ENCODE measurements around the gene PLA2G2C. TPM values are rescaled to one million over a fixed set of nuclear protein-coding genes. Genes with fewer than 3 reads are reported as not detected.

PLA2G2C gene
- total and polyA plus RNA-seq, 7 experiments from 2014 or later = 0.46 TPM; not detected in 6

GRCh38 chr1:20183616-20184271 is 2.6 kb downstream of the PLA2G2C start:
- ATAC-seq = no peak
- Mint-ChIP-seq H3K27me3 (peaks cover 0 to 5% (median 0%) of the 10 kb centered on the region in 5 donors), H3K9me3 (peaks cover 0 to 12% (median 0%) of the 10 kb centered on the region in 11 donors), H3K4me1 (peaks cover 41 to 57% (median 50%) of the 10 kb centered on the region in 7 donors), H3K4me3 (peak overlapping the region in 7 of 10 donors; percentile 14 to 91 (median 80)), H3K27ac (peak overlapping the region; percentile 36 to 89 (median 75)), H3K36me3 (peaks cover 0 to 17% (median 0%) of the 10 kb centered on the region in 5 donors)
- H3K27me3 ChIP-seq (ENCODE audit: control insufficient read depth in 2 of 2, insufficient read depth in 2 of 2, low read length in 2 of 2) = no peaks in the 10 kb centered on the region
- CTCF ChIA-PET = no interaction called here
- no peaks in the 10 kb centered on the region for H3K36me3 ChIP-seq (ENCODE audit: control insufficient read depth in 2 of 3, insufficient read depth in 3 of 3, low read length in 3 of 3)
- H3K4me3 ChIP-seq (ENCODE audit: low read length) = no peak overlapping the region
- H3K27ac ChIP-seq (ENCODE audit: low read depth, low read length) = no peak overlapping the region
- intact Hi-C loops (cut with micrococcal nuclease) = loop anchor here in 1 of 2 donors (10.0 kb wide), 1 partner anchor 991 kb away; the partner anchor contains the start of gene EIF4G3
- DNase-seq = no peak
- POLR2A ChIA-PET = no interaction called here
- peaks cover 19 to 38% of the 10 kb centered on the region in 2 donors for H3K4me1 ChIP-seq (ENCODE audit: control insufficient read depth in 2 of 2, insufficient read depth in 2 of 2, low read length in 2 of 2)
- H3K9me3 ChIP-seq (ENCODE audit: control insufficient read depth in 2 of 3, low read length in 3 of 3) = no peaks in the 10 kb centered on the region

- intact Hi-C loops (cut with micrococcal nuclease) = loop anchor here in 1 of 2 donors (10.0 kb wide), 1 partner anchor 992 kb away; the partner anchor contains the start of gene EIF4G3
- Mint-ChIP-seq H3K27me3 (peaks cover 0 to 3% (median 0%) of the 10 kb centered on the region in 5 donors), H3K4me1 (peaks cover 34 to 50% (median 47%) of the 10 kb centered on the region in 7 donors), H3K9me3 (peaks cover 0 to 12% (median 0%) of the 10 kb centered on the region in 11 donors), H3K27ac (peak overlapping the region in 2 of 9 donors; percentile 75 to 88), H3K36me3 (peaks cover 0 to 17% (median 0%) of the 10 kb centered on the region in 5 donors), H3K4me3 (peak overlapping the region in 1 of 10 donors; percentile 22)
- CTCF ChIA-PET = interaction anchor here (0.6 kb wide), 1 partner anchor 376 kb away, joined by 4 read pairs; no protein-coding TSS in a partner anchor
- no peak overlapping the region for H3K4me3 ChIP-seq (ENCODE audit: low read length)
- no peaks in the 10 kb centered on the region for H3K9me3 ChIP-seq (ENCODE audit: control insufficient read depth in 2 of 3, low read length in 3 of 3)
- no peak overlapping the region for H3K27ac ChIP-seq (ENCODE audit: low read depth, low read length)
- no peaks in the 10 kb centered on the region for H3K27me3 ChIP-seq (ENCODE audit: control insufficient read depth in 2 of 2, insufficient read depth in 2 of 2, low read length in 2 of 2)
- POLR2A ChIA-PET = no interaction called here
- DNase-seq (no peak), ATAC-seq (no peak)
- peaks cover 16 to 30% of the 10 kb centered on the region in 2 donors for H3K4me1 ChIP-seq (ENCODE audit: control insufficient read depth in 2 of 2, insufficient read depth in 2 of 2, low read length in 2 of 2)
- H3K36me3 ChIP-seq (ENCODE audit: control insufficient read depth in 2 of 3, insufficient read depth in 3 of 3, low read length in 3 of 3) = no peaks in the 10 kb centered on the region
Observed at GRCh38 chr1:20183035-20183434, 3.3 kb downstream of the PLA2G2C start.

GRCh38 chr1:20182415-20182814 is 3.9 kb downstream of the PLA2G2C start:
- Mint-ChIP-seq H3K27me3 (peaks cover 0 to 3% (median 0%) of the 10 kb centered on the region in 5 donors), H3K9me3 (peaks cover 0 to 12% (median 0%) of the 10 kb centered on the region in 11 donors), H3K27ac (no peak overlapping the region), H3K4me1 (peaks cover 28 to 47% (median 41%) of the 10 kb centered on the region in 7 donors), H3K36me3 (peaks cover 0 to 17% (median 0%) of the 10 kb centered on the region in 5 donors), H3K4me3 (peak overlapping the region in 1 of 10 donors; percentile 48)
- ChIA-PET CTCF (interaction anchor here (0.6 kb wide), 1 partner anchor 376 kb away, joined by 4 read pairs; no protein-coding TSS in a partner anchor), POLR2A (no interaction called here)
- ATAC-seq (no peak), DNase-seq (no peak)
- H3K36me3 ChIP-seq (ENCODE audit: control insufficient read depth in 2 of 3, insufficient read depth in 3 of 3, low read length in 3 of 3) = no peaks in the 10 kb centered on the region
- intact Hi-C loops (cut with micrococcal nuclease) = loop anchor here in 1 of 2 donors (10.0 kb wide), 1 partner anchor 992 kb away; the partner anchor contains the start of gene EIF4G3
- no peaks in the 10 kb centered on the region for H3K27me3 ChIP-seq (ENCODE audit: control insufficient read depth in 2 of 2, insufficient read depth in 2 of 2, low read length in 2 of 2)
- H3K4me3 ChIP-seq (ENCODE audit: low read length) = no peak overlapping the region
- no peak overlapping the region for H3K27ac ChIP-seq (ENCODE audit: low read depth, low read length)
- H3K4me1 ChIP-seq (ENCODE audit: control insufficient read depth in 2 of 2, insufficient read depth in 2 of 2, low read length in 2 of 2) = peaks cover 10 to 24% of the 10 kb centered on the region in 2 donors
- no peaks in the 10 kb centered on the region for H3K9me3 ChIP-seq (ENCODE audit: control insufficient read depth in 2 of 3, low read length in 3 of 3)

- ATAC-seq = no peak
- Histone ChIP-seq H3K4me3 (ENCODE audit: low read length) (no peak overlapping the region), H3K4me1 (ENCODE audit: control insufficient read depth in 2 of 2, insufficient read depth in 2 of 2, low read length in 2 of 2) (peaks cover 4 to 11% of the 10 kb centered on the region in 2 donors), H3K27me3 (ENCODE audit: control insufficient read depth in 2 of 2, insufficient read depth in 2 of 2, low read length in 2 of 2) (no peaks in the 10 kb centered on the region), H3K9me3 (ENCODE audit: control insufficient read depth in 2 of 3, low read length in 3 of 3) (no peaks in the 10 kb centered on the region), H3K36me3 (ENCODE audit: control insufficient read depth in 2 of 3, insufficient read depth in 3 of 3, low read length in 3 of 3) (no peaks in the 10 kb centered on the region), H3K27ac (ENCODE audit: low read depth, low read length) (no peak overlapping the region)
- Mint-ChIP-seq H3K27ac (no peak overlapping the region), H3K9me3 (peaks cover 0 to 12% (median 0%) of the 10 kb centered on the region in 11 donors), H3K4me1 (peaks cover 20 to 39% (median 28%) of the 10 kb centered on the region in 7 donors), H3K36me3 (peaks cover 0 to 17% (median 0%) of the 10 kb centered on the region in 5 donors), H3K27me3 (peaks cover 0 to 2% (median 0%) of the 10 kb centered on the region in 5 donors), H3K4me3 (no peak overlapping the region)
- ChIA-PET POLR2A (no interaction called here), CTCF (interaction anchor here (2.5 kb wide), 1 partner anchor 14 kb away, joined by 9 read pairs; no protein-coding TSS in a partner anchor)
- intact Hi-C loops (cut with micrococcal nuclease) = loop anchor here in 1 of 2 donors (10.0 kb wide), 1 partner anchor 994 kb away; the partner anchor contains the start of gene EIF4G3
- DNase-seq = no peak
Observed at GRCh38 chr1:20180844-20181207, 5.5 kb downstream of the PLA2G2C start.

GRCh38 chr1:20180129-20180843 is 6.0 kb downstream of the PLA2G2C start:
- Histone ChIP-seq H3K4me1 (ENCODE audit: control insufficient read depth in 2 of 2, insufficient read depth in 2 of 2, low read length in 2 of 2) (peaks cover 0 to 8% of the 10 kb centered on the region in 2 donors), H3K4me3 (ENCODE audit: low read length) (no peak overlapping the region), H3K9me3 (ENCODE audit: control insufficient read depth in 2 of 3, low read length in 3 of 3) (no peaks in the 10 kb centered on the region), H3K36me3 (ENCODE audit: control insufficient read depth in 2 of 3, insufficient read depth in 3 of 3, low read length in 3 of 3) (no peaks in the 10 kb centered on the region), H3K27ac (ENCODE audit: low read depth, low read length) (no peak overlapping the region), H3K27me3 (ENCODE audit: control insufficient read depth in 2 of 2, insufficient read depth in 2 of 2, low read length in 2 of 2) (no peaks in the 10 kb centered on the region)
- DNase-seq (no peak), ATAC-seq (no peak)
- ChIA-PET CTCF (interaction anchor here (1.0 to 2.5 kb wide), 2 partner anchors 14 to 33 kb away, joined by 3 to 9 read pairs; no protein-coding TSS in a partner anchor), POLR2A (no interaction called here)
- intact Hi-C loops (cut with micrococcal nuclease) = loop anchor here in 1 of 2 donors (10.0 kb wide), 1 partner anchor 995 kb away; the partner anchor contains the start of gene EIF4G3
- peak overlapping the region in 3 of 9 donors; percentile 20 to 82 (median 78) for H3K27ac Mint-ChIP-seq
- peaks cover 0 to 17% (median 0%) of the 10 kb centered on the region in 5 donors for H3K36me3 Mint-ChIP-seq
- H3K4me3 Mint-ChIP-seq = no peak overlapping the region
- peaks cover 0 to 2% (median 0%) of the 10 kb centered on the region in 5 donors for H3K27me3 Mint-ChIP-seq
- peaks cover 0 to 12% (median 0%) of the 10 kb centered on the region in 11 donors for H3K9me3 Mint-ChIP-seq
- H3K4me1 Mint-ChIP-seq = peaks cover 17 to 35% (median 26%) of the 10 kb centered on the region in 7 donors
